ENCODE data around the gene LBX1.
"Not testable (repeated sequence)": the region's sequence is repeated elsewhere in the genome, so short reads cannot be mapped to it uniquely, and the experiment has no call there.

The LBX1 gene

GRCh38 chr10:101208543-101208942 is 20.7 kb downstream of the LBX1 start:
- no peak for DNase-seq (ENCODE audit: low read depth)

- DNase-seq (ENCODE audit: low read depth): no peak
These were observed 22.2 kb downstream of the LBX1 start for GRCh38 chr10:101207026-101207425.

- not testable (repeated sequence) for DNase-seq (ENCODE audit: low read depth)
These were observed 26.6 kb downstream of the LBX1 start for GRCh38 chr10:101202667-101203066.

GRCh38 chr10:101198326-101198977 is 30.8 kb downstream of the LBX1 start:
- not testable (repeated sequence) for DNase-seq (ENCODE audit: low read depth)

GRCh38 chr10:101195921-101196320 is 33.3 kb downstream of the LBX1 start:
- DNase-seq (ENCODE audit: low read depth): no peak

GRCh38 chr10:101189461-101190401 is 39.5 kb downstream of the LBX1 start:
- DNase-seq (ENCODE audit: low read depth): no peak

GRCh38 chr10:101188942-101189341 is 40.3 kb downstream of the LBX1 start:
- no peak for DNase-seq (ENCODE audit: low read depth)

GRCh38 chr10:101183458-101184183 is 45.6 kb downstream of the LBX1 start:
- DNase-seq (ENCODE audit: low read depth): no peak

GRCh38 chr10:101182936-101183335 is 46.3 kb downstream of the LBX1 start:
- DNase-seq (ENCODE audit: low read depth): no peak

Data from fibroblast of the conjunctiva (primary cell).